GM12874 (cell line): ENCODE data around the gene PTCH1.

Source experiments
- TF ChIP-seq, protein P1 (sequence below): IDR thresholded peaks from 2 replicates; pipeline ENCODE4 v1.5.1; 2011; ENCODE audit warnings: low read depth, mild to moderate bottlenecking, control low read depth, low read length, moderate library complexity; ENCODE audit not compliant: insufficient read depth

PTCH1 gene

GRCh38 chr9:95419444-95419843 is 97.3 kb downstream of the PTCH1 start:
- TF ChIP-seq, protein P1, sequence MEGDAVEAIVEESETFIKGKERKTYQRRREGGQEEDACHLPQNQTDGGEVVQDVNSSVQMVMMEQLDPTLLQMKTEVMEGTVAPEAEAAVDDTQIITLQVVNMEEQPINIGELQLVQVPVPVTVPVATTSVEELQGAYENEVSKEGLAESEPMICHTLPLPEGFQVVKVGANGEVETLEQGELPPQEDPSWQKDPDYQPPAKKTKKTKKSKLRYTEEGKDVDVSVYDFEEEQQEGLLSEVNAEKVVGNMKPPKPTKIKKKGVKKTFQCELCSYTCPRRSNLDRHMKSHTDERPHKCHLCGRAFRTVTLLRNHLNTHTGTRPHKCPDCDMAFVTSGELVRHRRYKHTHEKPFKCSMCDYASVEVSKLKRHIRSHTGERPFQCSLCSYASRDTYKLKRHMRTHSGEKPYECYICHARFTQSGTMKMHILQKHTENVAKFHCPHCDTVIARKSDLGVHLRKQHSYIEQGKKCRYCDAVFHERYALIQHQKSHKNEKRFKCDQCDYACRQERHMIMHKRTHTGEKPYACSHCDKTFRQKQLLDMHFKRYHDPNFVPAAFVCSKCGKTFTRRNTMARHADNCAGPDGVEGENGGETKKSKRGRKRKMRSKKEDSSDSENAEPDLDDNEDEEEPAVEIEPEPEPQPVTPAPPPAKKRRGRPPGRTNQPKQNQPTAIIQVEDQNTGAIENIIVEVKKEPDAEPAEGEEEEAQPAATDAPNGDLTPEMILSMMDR: no peak

DNA sequence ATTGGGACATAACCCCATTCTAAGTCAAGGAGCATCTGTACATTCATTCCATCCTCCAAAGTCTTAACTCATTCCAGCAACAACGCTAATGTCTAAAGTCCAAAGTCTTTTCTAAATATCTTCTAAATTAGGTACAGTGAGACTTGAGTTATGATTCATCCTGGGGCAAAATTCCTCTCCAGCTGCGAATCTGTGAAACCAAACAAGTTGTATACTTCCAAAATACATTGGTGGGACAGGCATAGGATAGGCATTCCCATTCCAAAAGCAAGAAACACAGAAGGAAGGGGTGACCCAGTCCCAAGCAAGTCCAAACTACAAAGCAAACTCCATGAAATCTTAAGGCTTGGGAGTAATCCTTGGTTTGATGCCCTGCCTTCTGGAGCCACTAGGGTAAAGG is 101.6 kb downstream of the PTCH1 start:
- TF ChIP-seq, protein P1: no peak

- TF ChIP-seq, protein P1: no peak
These were observed 103.0 kb downstream of the PTCH1 start for GRCh38 chr9:95413793-95414192.

- TF ChIP-seq, protein P1: no peak
These were observed 105.5 kb downstream of the PTCH1 start for GRCh38 chr9:95411054-95411892.

DNA sequence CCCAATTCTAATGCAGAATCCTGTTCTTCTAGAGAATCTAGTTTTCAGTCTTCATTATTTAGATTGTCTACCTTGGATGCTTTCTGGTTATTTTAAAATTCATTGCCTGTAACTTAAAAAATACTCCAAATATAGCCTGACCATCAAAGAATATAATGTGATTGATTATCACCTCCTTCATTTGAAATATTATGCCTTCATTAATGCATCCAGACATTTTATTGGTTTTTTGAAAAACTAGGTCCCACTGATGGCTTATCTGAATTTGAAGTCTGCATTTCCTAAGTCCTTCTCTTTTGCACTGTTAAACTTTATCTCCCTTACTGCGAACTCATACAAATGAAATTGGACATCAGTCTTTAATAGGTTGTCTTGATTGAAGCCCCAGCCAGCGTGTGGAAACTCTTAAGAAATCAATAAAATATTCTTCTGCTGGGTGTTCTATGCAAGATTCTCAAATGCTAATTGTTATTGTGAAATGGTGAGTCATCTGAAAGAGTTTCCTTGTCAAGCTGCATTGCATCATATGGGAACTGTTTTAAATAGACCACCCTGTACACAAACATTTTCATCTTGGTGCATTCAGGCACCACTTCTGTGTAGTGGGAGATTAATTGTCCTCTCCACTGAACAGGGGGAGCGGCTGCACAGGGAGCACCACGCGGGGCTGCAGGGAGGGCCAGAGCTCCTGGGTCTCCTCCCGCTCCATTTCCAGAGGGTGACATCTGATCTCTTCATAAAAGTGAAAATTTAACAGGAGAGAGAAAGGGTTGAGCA is 106.9 kb downstream of the PTCH1 start:
- TF ChIP-seq, protein P1: no peak

DNA sequence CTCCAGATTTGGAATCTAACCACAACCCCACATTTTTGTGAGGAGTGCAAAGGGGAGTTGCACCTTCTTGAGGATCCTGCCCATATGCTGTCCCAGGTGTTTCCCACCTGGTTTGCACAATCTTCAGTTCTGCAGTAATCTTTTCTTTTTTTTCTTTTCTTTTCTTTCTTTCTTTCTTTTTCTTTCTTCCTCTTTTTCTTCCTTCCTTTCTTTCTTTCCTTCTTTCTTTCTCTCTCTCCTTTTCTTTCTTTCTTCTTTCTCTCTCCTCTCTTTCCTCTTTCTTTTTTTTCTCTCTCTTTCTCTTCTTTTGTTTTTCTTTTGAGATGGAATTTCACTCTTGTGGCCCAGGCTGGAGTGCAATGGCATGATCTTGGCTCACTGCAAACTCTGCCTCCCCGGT is 109.2 kb downstream of the PTCH1 start:
- TF ChIP-seq, protein P1: no peak

GRCh38 chr9:95406121-95406520 is 110.7 kb downstream of the PTCH1 start:
- TF ChIP-seq, protein P1: no peak
